Caco-2 (cell line): ENCODE data around the gene UNC119. TPM values are rescaled to one million over a fixed set of nuclear protein-coding genes. Genes with fewer than 3 reads are reported as not detected.

Experiments
- BruUV-seq: library from RNA; stranded (reverse); fragments of 400-500 nt; replicated peaks from 2 replicates; lab custom pipeline; 2021; lab: Mats Ljungman, UMichigan
- CTCF ChIA-PET: fragments of 300-600 bp; sonication (Branson Sonifier 250); formaldehyde crosslinking; loops from one replicate; lab custom pipeline; 2022; ENCODE audit warnings: antibody characterized with exemption; lab: Charles Lee
- POLR2A ChIA-PET: fragments of 300-600 bp; sonication (Branson Sonifier 250); formaldehyde crosslinking; loops from one replicate; lab custom pipeline; 2022; ENCODE audit warnings: antibody characterized with exemption; lab: Charles Lee
- DNase-seq, 2 experiments: peaks; one replicate each; pipeline versions ENCODE4 v3.0.0 to v3.0.0-alpha.2; 2020 to 2022
- H3K27me3 ChIP-seq: replicated peaks from 2 replicates; pipeline ENCODE4 v1.6.0; 2011; ENCODE audit warnings: low read length; ENCODE audit not compliant: control insufficient read depth, insufficient read depth
- H3K36me3 ChIP-seq: 2 replicates; pipeline ENCODE4 v1.5.1; 2011; ENCODE audit warnings: low read length; ENCODE audit not compliant: control insufficient read depth, insufficient read depth
- H3K4me1 ChIP-seq: fragments of 250-450 bp; sonication (Bioruptor Pico); 2 replicates; pipeline ENCODE4 v1.5.1; 2020; ENCODE audit warnings: mild to moderate bottlenecking
- H3K4me3 ChIP-seq: 2 replicates; pipeline ENCODE4 v1.5.1; 2011; ENCODE audit warnings: low read depth, mild to moderate bottlenecking, control low read depth, low read length
- H3K9me3 ChIP-seq: fragments of 250-450 bp; sonication (Bioruptor Pico); 2 replicates; pipeline ENCODE4 v1.5.1; 2020; ENCODE audit warnings: mild to moderate bottlenecking, moderate library complexity
- H3K27ac Mint-ChIP-seq: one replicate; pipeline ENCODE4 v1.8.0; 2022; ENCODE audit warnings: mixed read lengths; ENCODE audit not compliant: unreplicated experiment
- H3K27me3 Mint-ChIP-seq: one replicate; pipeline ENCODE4 v1.8.0; 2022; ENCODE audit warnings: mixed read lengths; ENCODE audit not compliant: insufficient read depth, unreplicated experiment
- H3K36me3 Mint-ChIP-seq: one replicate; pipeline ENCODE4 v1.8.0; 2022; ENCODE audit warnings: mild to moderate bottlenecking, mixed read lengths; ENCODE audit not compliant: insufficient read depth, unreplicated experiment
- H3K4me1 Mint-ChIP-seq: one replicate; pipeline ENCODE4 v1.8.0; 2022; ENCODE audit warnings: low read depth, mixed read lengths; ENCODE audit not compliant: unreplicated experiment
- H3K4me3 Mint-ChIP-seq: one replicate; pipeline ENCODE4 v1.8.0; 2022; ENCODE audit warnings: mild to moderate bottlenecking, moderate library complexity, mixed read lengths; ENCODE audit not compliant: unreplicated experiment
- H3K9me3 Mint-ChIP-seq: one replicate; pipeline ENCODE4 v1.8.0; 2022; ENCODE audit warnings: mixed read lengths; ENCODE audit not compliant: unreplicated experiment
- CTCF ChIP-seq, 2 experiments: fragments of 200-600 bp in 1 of 2; IDR thresholded peaks; 1 replicate in 1 of 2; 2 replicates in 1 of 2; pipeline versions ENCODE4 v1.5.1 to v1.8.0; 2011 to 2022; ENCODE audit warnings: antibody characterized with exemption in 1 of 2, control low read depth in 1 of 2, inconsistent platforms in 1 of 2, low read depth in 1 of 2, low read length in 1 of 2, mild to moderate bottlenecking in 1 of 2, moderate library complexity in 1 of 2; ENCODE audit not compliant: insufficient read depth in 1 of 2, severe bottlenecking in 1 of 2, unreplicated experiment in 1 of 2
- intact Hi-C: fragments of 100-400 bp; cut with micrococcal nuclease; formaldehyde crosslinking; loops from one replicate; pipeline ENCODE4 v1.10.0; 2022; ENCODE audit not compliant: unreplicated experiment
- total RNA-seq: library from RNA; stranded (reverse); gene quantifications from 2 replicates; pipeline ENCODE4 v1.2.3, GENCODE V29; 2022

The UNC119 gene
- total RNA-seq, 1 experiment from 2014 or later: 40.5 TPM

GRCh38 chr17:28501421-28502284 is 50.8 kb downstream of the UNC119 start:
- Mint-ChIP-seq H3K4me3 (no peak overlapping the region), H3K36me3 (no peaks in the 10 kb centered on the region), H3K27ac (no peak overlapping the region), H3K9me3 (no peaks in the 10 kb centered on the region), H3K27me3 (no peaks in the 10 kb centered on the region), H3K4me1 (peaks cover 7% of the 10 kb centered on the region)
- DNase-seq: no peak
- Histone ChIP-seq H3K9me3 (no peaks in the 10 kb centered on the region), H3K4me1 (peaks cover 6% of the 10 kb centered on the region; the same call in 1 of the 2 replicates), H3K36me3 (no peaks in the 10 kb centered on the region), H3K27me3 (no peaks in the 10 kb centered on the region), H3K4me3 (no peak overlapping the region)
- no TSS peak for BruUV-seq
- POLR2A ChIA-PET: no interaction called here
- CTCF ChIA-PET: interaction anchor here (0.6 kb wide), 2 partner anchors 43 to 49 kb away, joined by 3 to 9 read pairs; no protein-coding TSS in a partner anchor
- intact Hi-C loops: no loop called here
- TF ChIP-seq CTCF (IDR thresholded peaks at IDR 0.05; ENCODE audit: insufficient read depth in 1 of 2, low read depth in 1 of 2, low read length in 1 of 2, severe bottlenecking in 1 of 2, unreplicated experiment in 1 of 2): no peak

- no peak for DNase-seq
- TF ChIP-seq CTCF (IDR thresholded peaks at IDR 0.05; ENCODE audit: insufficient read depth in 1 of 2, low read depth in 1 of 2, low read length in 1 of 2, severe bottlenecking in 1 of 2, unreplicated experiment in 1 of 2): no peak
- ChIA-PET CTCF (interaction anchor here (0.6 kb wide), 2 partner anchors 44 to 50 kb away, joined by 3 to 9 read pairs; no protein-coding TSS in a partner anchor), POLR2A (no interaction called here)
- H3K4me1 ChIP-seq: peaks cover 6% of the 10 kb centered on the region; the same call in 1 of the 2 replicates
- BruUV-seq: no TSS peak
- no peak overlapping the region for H3K4me3 ChIP-seq
- Mint-ChIP-seq H3K4me3 (no peak overlapping the region), H3K27ac (no peak overlapping the region), H3K4me1 (peaks cover 7% of the 10 kb centered on the region), H3K36me3 (no peaks in the 10 kb centered on the region), H3K9me3 (no peaks in the 10 kb centered on the region), H3K27me3 (no peaks in the 10 kb centered on the region)
- no peaks in the 10 kb centered on the region for H3K36me3 ChIP-seq
- intact Hi-C loops: no loop called here
- H3K9me3 ChIP-seq: no peaks in the 10 kb centered on the region
- no peaks in the 10 kb centered on the region for H3K27me3 ChIP-seq
These were observed 51.6 kb downstream of the UNC119 start for GRCh38 chr17:28500712-28501379.

- CTCF ChIA-PET: interaction anchor here (0.6 kb wide), 1 partner anchor 14 kb away, joined by 3 read pairs; no protein-coding TSS in a partner anchor
- intact Hi-C loops: no loop called here
- POLR2A ChIA-PET: no interaction called here
These were observed 52.6 kb downstream of the UNC119 start for GRCh38 chr17:28499684-28500357.

More at GRCh38 chr17:28499684-28500357, 52.6 kb downstream of the UNC119 start:
- no peaks in the 10 kb centered on the region for H3K27me3 ChIP-seq
- no peak for TF ChIP-seq CTCF (IDR thresholded peaks at IDR 0.05; ENCODE audit: insufficient read depth in 1 of 2, low read depth in 1 of 2, low read length in 1 of 2, severe bottlenecking in 1 of 2, unreplicated experiment in 1 of 2)
- Mint-ChIP-seq H3K4me1 (peaks cover 7% of the 10 kb centered on the region), H3K4me3 (no peak overlapping the region), H3K36me3 (no peaks in the 10 kb centered on the region), H3K9me3 (no peaks in the 10 kb centered on the region), H3K27me3 (no peaks in the 10 kb centered on the region), H3K27ac (no peak overlapping the region)
- no peak for DNase-seq
- peaks cover 6% of the 10 kb centered on the region; the same call in 1 of the 2 replicates for H3K4me1 ChIP-seq
- no peaks in the 10 kb centered on the region for H3K9me3 ChIP-seq
- no TSS peak for BruUV-seq
- no peaks in the 10 kb centered on the region for H3K36me3 ChIP-seq
- H3K4me3 ChIP-seq: no peak overlapping the region
